H9 (cell line): ENCODE data around the gene TSC22D3. TPM values are rescaled to one million over a fixed set of nuclear protein-coding genes. Genes with fewer than 3 reads are reported as not detected.

Experiments
- DNase-seq: peaks from one replicate; pipeline ENCODE4 v3.0.0-alpha.2; 2017
- H2AFZ ChIP-seq: one replicate; pipeline ENCODE4 v1.6.1; 2013; ENCODE audit warnings: mild to moderate bottlenecking, low read length, control low read depth, moderate library complexity
- H2AK5ac ChIP-seq: 2 replicates; pipeline ENCODE4 v1.6.1; 2013; ENCODE audit warnings: low read length, control low read depth, mixed read lengths; ENCODE audit not compliant: insufficient read length
- H2BK120ac ChIP-seq: one replicate; pipeline ENCODE4 v1.6.1; 2013; ENCODE audit warnings: low read depth, mild to moderate bottlenecking, low read length, control low read depth, inconsistent platforms; ENCODE audit not compliant: poor library complexity, severe bottlenecking
- H2BK12ac ChIP-seq: 2 replicates; pipeline ENCODE4 v1.6.1; 2013; ENCODE audit warnings: low read length, control low read depth, mixed read lengths, low read depth; ENCODE audit not compliant: insufficient read length
- H2BK15ac ChIP-seq: 2 replicates; pipeline ENCODE4 v1.6.1; 2013; ENCODE audit warnings: low read depth, low read length, control low read depth
- H2BK20ac ChIP-seq: one replicate; pipeline ENCODE4 v1.6.1; 2013; ENCODE audit warnings: low read depth, mild to moderate bottlenecking, low read length, control low read depth, inconsistent platforms; ENCODE audit not compliant: poor library complexity, severe bottlenecking
- H2BK5ac ChIP-seq: 2 replicates; pipeline ENCODE4 v1.6.1; 2013; ENCODE audit warnings: low read length, control low read depth, mixed read lengths; ENCODE audit not compliant: insufficient read length
- H3K14ac ChIP-seq: 2 replicates; pipeline ENCODE4 v1.6.1; 2013; ENCODE audit warnings: low read length, control low read depth; ENCODE audit not compliant: insufficient read depth
- H3K18ac ChIP-seq: 2 replicates; pipeline ENCODE4 v1.6.1; 2013; ENCODE audit warnings: low read depth, mild to moderate bottlenecking, mixed read lengths, low read length, control low read depth; ENCODE audit not compliant: insufficient read length
- H3K23ac ChIP-seq: 2 replicates; pipeline ENCODE4 v1.6.1; 2013; ENCODE audit warnings: low read length, control low read depth, mixed read lengths, low read depth; ENCODE audit not compliant: insufficient read length
- H3K23me2 ChIP-seq: 2 replicates; pipeline ENCODE4 v1.6.1; 2013; ENCODE audit warnings: low read depth, mild to moderate bottlenecking, mixed read lengths, low read length, control low read depth; ENCODE audit not compliant: insufficient read length, poor library complexity, severe bottlenecking
- H3K27ac ChIP-seq: 2 replicates; pipeline ENCODE4 v1.5.1; 2013; ENCODE audit warnings: low read length, control low read depth, mixed read lengths, low read depth; ENCODE audit not compliant: insufficient read length
- H3K27me3 ChIP-seq: 2 replicates; pipeline ENCODE4 v1.6.1; 2013; ENCODE audit warnings: low read length, control low read depth, inconsistent platforms; ENCODE audit not compliant: insufficient read depth
- H3K4ac ChIP-seq: 2 replicates; pipeline ENCODE4 v1.6.1; 2013; ENCODE audit warnings: low read depth, mild to moderate bottlenecking, control low read depth, inconsistent platforms, low read length, moderate library complexity
- H3K4me1 ChIP-seq: 2 replicates; pipeline ENCODE4 v1.6.1; 2013; ENCODE audit warnings: low read length, control low read depth, inconsistent platforms; ENCODE audit not compliant: insufficient read depth
- H3K4me2 ChIP-seq: 2 replicates; pipeline ENCODE4 v1.6.1; 2013; ENCODE audit warnings: low read length, control low read depth, mixed read lengths; ENCODE audit not compliant: insufficient read length, insufficient read depth
- H3K56ac ChIP-seq: 2 replicates; pipeline ENCODE4 v1.6.1; 2013; ENCODE audit warnings: low read depth, mild to moderate bottlenecking, mixed read lengths, low read length, control low read depth; ENCODE audit not compliant: insufficient read length
- H3K79me1 ChIP-seq: 2 replicates; pipeline ENCODE4 v1.6.1; 2013; ENCODE audit warnings: low read depth, mild to moderate bottlenecking, moderate library complexity, low read length, control low read depth, inconsistent platforms; ENCODE audit not compliant: insufficient read depth, poor library complexity, severe bottlenecking
- H3K79me2 ChIP-seq: 2 replicates; pipeline ENCODE4 v1.6.1; 2013; ENCODE audit warnings: low read length, control low read depth, inconsistent platforms; ENCODE audit not compliant: insufficient read depth
- H3K9ac ChIP-seq: 2 replicates; pipeline ENCODE4 v1.6.1; 2013; ENCODE audit warnings: low read length, control low read depth, mixed read lengths; ENCODE audit not compliant: insufficient read length; ENCODE audit errors: extremely low read depth
- H3K9me3 ChIP-seq: one replicate; pipeline ENCODE4 v1.6.1; 2013; ENCODE audit warnings: low read depth, low read length, inconsistent platforms; ENCODE audit not compliant: control insufficient read depth
- H3T11ph ChIP-seq: one replicate; pipeline ENCODE4 v1.6.1; 2013; ENCODE audit warnings: mild to moderate bottlenecking, low read length, control low read depth, inconsistent platforms
- H4K20me1 ChIP-seq: one replicate; pipeline ENCODE4 v1.6.1; 2013; ENCODE audit not compliant: control insufficient read depth, insufficient read length, insufficient read depth
- H4K5ac ChIP-seq: 2 replicates; pipeline ENCODE4 v1.6.1; 2013; ENCODE audit warnings: low read depth, mild to moderate bottlenecking, mixed read lengths, low read length, control low read depth; ENCODE audit not compliant: insufficient read length
- H4K8ac ChIP-seq: replicated peaks from 2 replicates; pipeline ENCODE4 v1.6.1; 2013; ENCODE audit warnings: low read length, control low read depth, mixed read lengths, low read depth; ENCODE audit not compliant: insufficient read length
- H4K91ac ChIP-seq: 2 replicates; pipeline ENCODE4 v1.6.1; 2013; ENCODE audit warnings: low read depth, mild to moderate bottlenecking, moderate library complexity, mixed read lengths, low read length, control low read depth; ENCODE audit not compliant: insufficient read length
- H3K27ac Mint-ChIP-seq, 3 experiments: 2 replicates in 2 of 3; 3 replicates in 1 of 3; pipeline ENCODE4 v1.8.0; 2020 to 2021; ENCODE audit warnings: mixed read lengths in 3 of 3, mild to moderate bottlenecking in 1 of 3, moderate library complexity in 1 of 3
- H3K27me3 Mint-ChIP-seq: 2 replicates; pipeline ENCODE4 v1.8.0; 2021; ENCODE audit warnings: low read depth, mild to moderate bottlenecking, moderate library complexity, mixed read lengths
- H3K36me3 Mint-ChIP-seq, 3 experiments: 2 replicates in 2 of 3; 3 replicates in 1 of 3; pipeline ENCODE4 v1.8.0; 2020 to 2021; ENCODE audit warnings: low read depth in 3 of 3, mixed read lengths in 3 of 3; ENCODE audit not compliant: insufficient read depth in 1 of 3
- H3K4me1 Mint-ChIP-seq, 2 experiments: 2 replicates each; pipeline ENCODE4 v1.8.0; 2020; ENCODE audit warnings: mixed read lengths in 2 of 2
- H3K4me3 Mint-ChIP-seq, 2 experiments: 2 replicates in 1 of 2; 3 replicates in 1 of 2; pipeline ENCODE4 v1.8.0; 2020 to 2021; ENCODE audit warnings: mild to moderate bottlenecking in 2 of 2, mixed read lengths in 2 of 2, moderate library complexity in 1 of 2
- H3K9me3 Mint-ChIP-seq, 2 experiments: 2 replicates in 1 of 2; 3 replicates in 1 of 2; pipeline ENCODE4 v1.8.0; 2020; ENCODE audit warnings: mild to moderate bottlenecking in 2 of 2, mixed read lengths in 2 of 2, moderate library complexity in 1 of 2
- WGBS: extraction: QIAGEN DNeasy Blood & Tissue Kit; methylation state at CpG from one replicate; pipeline ENCODE4 v1.1.7; 2013; ENCODE audit warnings: missing lambda C conversion rate, low lambda C conversion rate, mixed read lengths; ENCODE audit not compliant: insufficient read length; ENCODE audit errors: extremely low coverage; 5-methylcytosine and 5-hydroxymethylcytosine counted together
- total RNA-seq: library from RNA; stranded (reverse); gene quantifications from 2 replicates; pipeline ENCODE4 v1.2.1, GENCODE V29; 2021
- TF ChIP-seq, protein P1 (sequence below): fragments of 200-600 bp; sonication (generic); conservative IDR thresholded peaks from 3 replicates; pipeline ENCODE4 v1.8.0; 2021; ENCODE audit warnings: antibody characterized with exemption, mild to moderate bottlenecking

The TSC22D3 gene
- total RNA-seq, 1 experiment from 2014 or later = 10.5 TPM

- Histone ChIP-seq H3K27me3 (no peaks in the 10 kb centered on the region), H3K9me3 (no peaks in the 10 kb centered on the region), H3T11ph (no peak overlapping the region), H2BK120ac (no peak overlapping the region), H3K4me1 (no peaks in the 10 kb centered on the region; the same call in 1 of the 2 replicates), H3K27ac (no peak overlapping the region), H2BK5ac (no peak overlapping the region), H3K79me1 (no peaks in the 10 kb centered on the region), H2BK12ac (no peak overlapping the region), H3K18ac (no peak overlapping the region), H4K8ac (no peak overlapping the region), H4K91ac (no peak overlapping the region), H3K9ac (no peak overlapping the region), H3K79me2 (no peaks in the 10 kb centered on the region), H2BK20ac (no peak overlapping the region), H3K14ac (no peak overlapping the region), H2BK15ac (no peak overlapping the region), H3K23ac (no peak overlapping the region), H2AFZ (no peak overlapping the region), H3K56ac (no peak overlapping the region), H3K4me2 (no peak overlapping the region), H3K4ac (no peak overlapping the region), H3K23me2 (no peaks in the 10 kb centered on the region), H4K20me1 (no peaks in the 10 kb centered on the region), H4K5ac (no peak overlapping the region), H2AK5ac (no peak overlapping the region)
- peaks cover 8 to 19% of the 10 kb centered on the region in 2 experiments; a peak in 3 of 4 replicates for H3K4me1 Mint-ChIP-seq
- peaks cover 0 to 53% of the 10 kb centered on the region in 2 experiments; a peak in 3 of 5 replicates for H3K9me3 Mint-ChIP-seq
- TF ChIP-seq, protein P1, sequence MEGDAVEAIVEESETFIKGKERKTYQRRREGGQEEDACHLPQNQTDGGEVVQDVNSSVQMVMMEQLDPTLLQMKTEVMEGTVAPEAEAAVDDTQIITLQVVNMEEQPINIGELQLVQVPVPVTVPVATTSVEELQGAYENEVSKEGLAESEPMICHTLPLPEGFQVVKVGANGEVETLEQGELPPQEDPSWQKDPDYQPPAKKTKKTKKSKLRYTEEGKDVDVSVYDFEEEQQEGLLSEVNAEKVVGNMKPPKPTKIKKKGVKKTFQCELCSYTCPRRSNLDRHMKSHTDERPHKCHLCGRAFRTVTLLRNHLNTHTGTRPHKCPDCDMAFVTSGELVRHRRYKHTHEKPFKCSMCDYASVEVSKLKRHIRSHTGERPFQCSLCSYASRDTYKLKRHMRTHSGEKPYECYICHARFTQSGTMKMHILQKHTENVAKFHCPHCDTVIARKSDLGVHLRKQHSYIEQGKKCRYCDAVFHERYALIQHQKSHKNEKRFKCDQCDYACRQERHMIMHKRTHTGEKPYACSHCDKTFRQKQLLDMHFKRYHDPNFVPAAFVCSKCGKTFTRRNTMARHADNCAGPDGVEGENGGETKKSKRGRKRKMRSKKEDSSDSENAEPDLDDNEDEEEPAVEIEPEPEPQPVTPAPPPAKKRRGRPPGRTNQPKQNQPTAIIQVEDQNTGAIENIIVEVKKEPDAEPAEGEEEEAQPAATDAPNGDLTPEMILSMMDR = no peak
- H3K27me3 Mint-ChIP-seq = peaks cover 6% of the 10 kb centered on the region
- no CpG with 5 or more reads among the region's 1 CpG for WGBS
- no peak overlapping the region for H3K27ac Mint-ChIP-seq
- no peaks in the 10 kb centered on the region; a peak in 1 of 7 replicates for H3K36me3 Mint-ChIP-seq
- no peak for DNase-seq
- no peak overlapping the region for H3K4me3 Mint-ChIP-seq
These were observed 108.7 kb downstream of the TSC22D3 start for GRCh38 chrX:107666931-107667330.

Other genes starting within 250 kb of the TSC22D3 start
- 90.5 and 91.3 TPM in 2 replicates for gene PRPS1, start 147.3 kb downstream of the TSC22D3 start, total RNA-seq
- not detected in 2 replicates for gene NCBP2L, start 1.9 kb upstream of the TSC22D3 start, total RNA-seq
- gene MID2, start 50.1 kb upstream of the TSC22D3 start, total RNA-seq = 1.3 and 1.6 TPM in 2 replicates
- gene TEX13B, start 206.6 kb upstream of the TSC22D3 start, total RNA-seq = 0.18 and 0.42 TPM in 2 replicates